Mucosa of rectum (tissue), 2 donors: ENCODE data around the gene CLCA2.
A peak's percentile ranks its signal among the peaks of the same experiment; 100 is the strongest.

Experiments used
- H3K27ac ChIP-seq, 2 donors: one replicate each; pipeline ENCODE4 v1.7.0; 2013; ENCODE audit warnings: inconsistent platforms in 2 of 2, low read depth in 2 of 2, low read length in 2 of 2
- H3K27me3 ChIP-seq, 2 donors: one replicate each; pipeline ENCODE4 v1.7.0; 2013; ENCODE audit warnings: low read length in 2 of 2; ENCODE audit not compliant: control insufficient read depth in 2 of 2, insufficient read depth in 2 of 2
- H3K36me3 ChIP-seq, 2 donors: one replicate each; pipeline ENCODE4 v1.7.0; 2013; ENCODE audit warnings: low read length in 2 of 2; ENCODE audit not compliant: control insufficient read depth in 2 of 2, insufficient read depth in 2 of 2
- H3K4me1 ChIP-seq, 2 donors: one replicate each; pipeline ENCODE4 v1.7.0; 2013; ENCODE audit warnings: low read length in 2 of 2, mild to moderate bottlenecking in 1 of 2; ENCODE audit not compliant: control insufficient read depth in 2 of 2, insufficient read depth in 2 of 2
- H3K4me3 ChIP-seq, 2 donors: one replicate each; pipeline ENCODE4 v1.7.0; 2013; ENCODE audit warnings: low read length in 2 of 2
- H3K9ac ChIP-seq, 2 donors: one replicate each; pipeline ENCODE4 v1.7.0; 2013; ENCODE audit warnings: low read length in 2 of 2, low read depth in 1 of 2, mild to moderate bottlenecking in 1 of 2
- H3K9me3 ChIP-seq, 2 donors: one replicate each; pipeline ENCODE4 v1.7.0; 2013; ENCODE audit warnings: low read length in 2 of 2; ENCODE audit not compliant: control insufficient read depth in 2 of 2
- donor health status: healthy.
- donor health status: Normal muscosa, but diverticular disease.

The CLCA2 gene

GRCh38 chr1:86429122-86429725 is 5.3 kb downstream of the CLCA2 start:
- peaks cover 5 to 7% of the 10 kb centered on the region in 2 donors for H3K4me1 ChIP-seq
- no peaks in the 10 kb centered on the region for H3K9me3 ChIP-seq
- H3K36me3 ChIP-seq: no peaks in the 10 kb centered on the region
- H3K27me3 ChIP-seq: no peaks in the 10 kb centered on the region
- H3K27ac ChIP-seq: peak overlapping the region in 1 of 2 donors; percentile 10
- H3K4me3 ChIP-seq: no peak overlapping the region
- no peak overlapping the region for H3K9ac ChIP-seq

- Histone ChIP-seq H3K9ac (no peak overlapping the region), H3K27ac (peak overlapping the region; percentile 18 to 40)
These were observed 5.9 kb downstream of the CLCA2 start for GRCh38 chr1:86429835-86430234.

DNA sequence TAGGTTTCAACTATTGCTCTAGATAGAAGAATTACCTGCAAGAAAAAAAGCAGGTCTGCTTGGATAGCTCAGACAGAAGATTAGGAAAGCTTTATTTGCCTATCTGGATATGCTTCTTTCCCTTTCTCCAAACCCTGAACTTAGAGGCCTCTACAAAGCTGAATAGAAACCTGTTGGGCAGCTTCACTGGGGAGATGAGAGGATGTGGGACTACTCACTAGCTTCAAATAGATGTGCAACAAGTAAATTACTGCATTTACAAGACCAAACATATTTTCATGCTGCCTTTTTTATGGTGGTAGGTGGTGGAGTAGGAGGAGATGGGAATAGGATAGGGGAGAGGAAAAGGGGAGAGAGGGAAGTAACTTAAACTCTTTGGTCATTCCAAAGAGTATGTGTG is 6.4 kb downstream of the CLCA2 start:
- peak overlapping the region; percentile 18 to 40 for H3K27ac ChIP-seq
- no peak overlapping the region for H3K4me3 ChIP-seq
- no peaks in the 10 kb centered on the region for H3K36me3 ChIP-seq
- H3K27me3 ChIP-seq: no peaks in the 10 kb centered on the region
- no peaks in the 10 kb centered on the region for H3K9me3 ChIP-seq
- H3K4me1 ChIP-seq: peaks cover 5 to 7% of the 10 kb centered on the region in 2 donors
- H3K9ac ChIP-seq: no peak overlapping the region

More at GRCh38 chr1:86429835-86430234, 5.9 kb downstream of the CLCA2 start:
- H3K4me3 ChIP-seq: no peak overlapping the region
- H3K9me3 ChIP-seq: no peaks in the 10 kb centered on the region
- no peaks in the 10 kb centered on the region for H3K27me3 ChIP-seq
- no peaks in the 10 kb centered on the region for H3K36me3 ChIP-seq
- peaks cover 5 to 7% of the 10 kb centered on the region in 2 donors for H3K4me1 ChIP-seq

GRCh38 chr1:86434059-86434458 is 10.1 kb downstream of the CLCA2 start:
- Histone ChIP-seq H3K4me3 (no peak overlapping the region), H3K4me1 (peaks cover 5 to 7% of the 10 kb centered on the region in 2 donors), H3K27ac (no peak overlapping the region), H3K9ac (no peak overlapping the region), H3K36me3 (no peaks in the 10 kb centered on the region), H3K9me3 (no peaks in the 10 kb centered on the region), H3K27me3 (no peaks in the 10 kb centered on the region)

DNA sequence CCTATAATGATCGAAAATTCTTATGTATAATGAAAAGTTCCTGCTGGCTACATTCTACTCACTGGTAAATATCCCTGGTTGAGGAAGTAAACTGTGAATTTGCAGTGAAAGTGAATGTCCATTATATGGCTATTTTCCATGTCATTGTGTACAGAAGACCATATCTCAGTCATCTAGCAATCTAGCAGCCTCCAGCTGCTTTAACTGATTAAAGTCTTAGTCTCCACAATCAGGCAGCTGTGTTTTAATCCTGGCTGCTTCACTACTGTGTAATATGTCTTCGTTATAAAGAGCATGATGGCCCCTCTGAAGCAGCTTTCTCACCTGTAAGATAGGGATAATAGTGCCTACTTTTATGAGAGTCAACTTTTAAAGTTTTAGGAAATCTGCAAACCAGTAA is 11.4 kb downstream of the CLCA2 start:
- peaks cover 0 to 3% of the 10 kb centered on the region in 2 donors for H3K4me1 ChIP-seq
- H3K4me3 ChIP-seq: no peak overlapping the region
- no peak overlapping the region for H3K27ac ChIP-seq
- H3K9me3 ChIP-seq: no peaks in the 10 kb centered on the region
- H3K27me3 ChIP-seq: no peaks in the 10 kb centered on the region
- H3K9ac ChIP-seq: no peak overlapping the region
- H3K36me3 ChIP-seq: no peaks in the 10 kb centered on the region

- Histone ChIP-seq H3K27ac (no peak overlapping the region), H3K9ac (no peak overlapping the region), H3K4me1 (no peaks in the 10 kb centered on the region), H3K9me3 (no peaks in the 10 kb centered on the region), H3K36me3 (no peaks in the 10 kb centered on the region), H3K27me3 (no peaks in the 10 kb centered on the region), H3K4me3 (no peak overlapping the region)
These were observed 12.1 kb downstream of the CLCA2 start for GRCh38 chr1:86436041-86436440.

DNA sequence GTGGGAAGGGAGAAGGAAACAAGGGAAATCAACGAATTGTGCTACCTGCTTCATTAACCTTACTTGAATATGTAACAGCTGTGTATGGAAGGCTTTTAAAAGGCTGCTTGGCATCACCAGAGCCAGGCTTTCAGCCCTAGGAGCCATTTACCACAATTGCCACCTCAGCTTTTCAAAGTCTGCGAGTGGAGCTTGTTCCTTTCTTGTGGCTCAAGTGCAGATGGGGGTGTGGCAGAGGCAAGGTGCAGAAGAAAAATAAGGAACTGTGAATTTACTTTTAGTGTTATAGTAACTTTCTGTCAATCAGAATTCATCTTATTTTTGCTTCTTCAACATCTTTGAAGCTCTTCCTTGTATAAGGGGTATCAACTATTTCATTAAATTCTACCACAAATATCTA is 17.6 kb downstream of the CLCA2 start:
- no peaks in the 10 kb centered on the region for H3K27me3 ChIP-seq
- H3K4me3 ChIP-seq: no peak overlapping the region
- H3K36me3 ChIP-seq: no peaks in the 10 kb centered on the region
- H3K4me1 ChIP-seq: peaks cover 0 to 9% of the 10 kb centered on the region in 2 donors
- no peak overlapping the region for H3K9ac ChIP-seq
- H3K9me3 ChIP-seq: no peaks in the 10 kb centered on the region
- no peak overlapping the region for H3K27ac ChIP-seq

GRCh38 chr1:86441997-86442396 is 18.0 kb downstream of the CLCA2 start:
- Histone ChIP-seq H3K9me3 (no peaks in the 10 kb centered on the region), H3K4me3 (no peak overlapping the region), H3K27me3 (no peaks in the 10 kb centered on the region), H3K27ac (no peak overlapping the region), H3K4me1 (peaks cover 0 to 9% of the 10 kb centered on the region in 2 donors), H3K9ac (no peak overlapping the region), H3K36me3 (no peaks in the 10 kb centered on the region)

- peaks cover 0 to 9% of the 10 kb centered on the region in 2 donors for H3K4me1 ChIP-seq
- no peak overlapping the region for H3K4me3 ChIP-seq
- H3K9me3 ChIP-seq: no peaks in the 10 kb centered on the region
- H3K27me3 ChIP-seq: no peaks in the 10 kb centered on the region
- H3K27ac ChIP-seq: no peak overlapping the region
- no peak overlapping the region for H3K9ac ChIP-seq
- H3K36me3 ChIP-seq: no peaks in the 10 kb centered on the region
These were observed 21.9 kb downstream of the CLCA2 start for GRCh38 chr1:86445919-86446318.

- Histone ChIP-seq H3K4me3 (no peak overlapping the region), H3K27ac (no peak overlapping the region), H3K9ac (no peak overlapping the region), H3K36me3 (no peaks in the 10 kb centered on the region), H3K4me1 (peaks cover 0 to 2% of the 10 kb centered on the region in 2 donors), H3K27me3 (no peaks in the 10 kb centered on the region), H3K9me3 (no peaks in the 10 kb centered on the region)
These were observed 23.3 kb downstream of the CLCA2 start for GRCh38 chr1:86447198-86447790.
